IMR-90 (cell line): ENCODE results near the gene GINS3. TPM values are rescaled to one million over a fixed set of nuclear protein-coding genes. Genes with fewer than 3 reads are reported as not detected.

Source experiments
- ATAC-seq: fragments of 200-7000 bp; cut with Tn5 transposase; 2 replicates; pipeline ENCODE4 v1.9.1; 2020; ENCODE audit warnings: low read depth, mild to moderate bottlenecking, moderate library complexity
- BruUV-seq: library from RNA; stranded (reverse); fragments of 400-500 nt; replicated peaks from 2 replicates; lab custom pipeline; 2021; lab: Mats Ljungman, UMichigan
- CTCF ChIA-PET: fragments of 300-600 bp; formaldehyde crosslinking; extraction: SDS; loops from one replicate; lab custom pipeline; 2021; ENCODE audit warnings: antibody characterized with exemption; lab: Yijun Ruan, JAX
- POLR2A ChIA-PET: fragments of 300-600 bp; sonication (Branson Sonifier 250); formaldehyde crosslinking; loops from one replicate; lab custom pipeline; 2022; ENCODE audit warnings: antibody characterized with exemption; ENCODE audit not compliant: unreplicated experiment; lab: Charles Lee
- DNase-seq: peaks from one replicate; pipeline ENCODE4 v3.0.0; 2013
- H2AFZ ChIP-seq: replicated peaks from 2 replicates; pipeline ENCODE3; 2013; ENCODE audit warnings: low read length, mild to moderate bottlenecking; ENCODE audit not compliant: poor library complexity
- H2AK5ac ChIP-seq: 2 replicates; pipeline ENCODE4 v1.6.1; 2013; ENCODE audit warnings: low read depth, low read length, inconsistent platforms
- H2AK9ac ChIP-seq: replicated peaks from 2 replicates; pipeline ENCODE3; 2013; ENCODE audit warnings: mild to moderate bottlenecking, low read depth, low read length, moderate library complexity; ENCODE audit not compliant: poor library complexity
- H2BK120ac ChIP-seq: 2 replicates; pipeline ENCODE4 v1.6.1; 2013; ENCODE audit warnings: low read depth, low read length, inconsistent platforms
- H2BK15ac ChIP-seq: 3 replicates; pipeline ENCODE4 v1.6.1; 2013; ENCODE audit warnings: low read depth, low read length, inconsistent platforms
- H2BK20ac ChIP-seq: 2 replicates; pipeline ENCODE4 v1.6.1; 2013; ENCODE audit warnings: low read depth, mild to moderate bottlenecking, inconsistent platforms, low read length, moderate library complexity
- H2BK5ac ChIP-seq: 2 replicates; pipeline ENCODE4 v1.6.1; 2013; ENCODE audit warnings: mild to moderate bottlenecking, low read depth, low read length, inconsistent platforms; ENCODE audit not compliant: poor library complexity, severe bottlenecking
- H3K14ac ChIP-seq: replicated peaks from 2 replicates; pipeline ENCODE4 v1.6.1; 2013; ENCODE audit warnings: low read depth, low read length, inconsistent platforms
- H3K18ac ChIP-seq: 2 replicates; pipeline ENCODE4 v1.6.1; 2013; ENCODE audit warnings: low read depth, low read length, control low read depth
- H3K23ac ChIP-seq: 2 replicates; pipeline ENCODE4 v1.6.1; 2013; ENCODE audit warnings: low read depth, low read length, inconsistent platforms
- H3K27ac ChIP-seq: 2 replicates; pipeline ENCODE4 v1.5.1; 2013; ENCODE audit warnings: mild to moderate bottlenecking, control low read depth, low read length; ENCODE audit not compliant: insufficient read depth
- H3K27me3 ChIP-seq: 2 replicates; pipeline ENCODE4 v1.6.1; 2013; ENCODE audit warnings: low read length; ENCODE audit not compliant: control insufficient read depth, insufficient read depth
- H3K36me3 ChIP-seq: 2 replicates; pipeline ENCODE4 v1.6.1; 2013; ENCODE audit warnings: low read length, mixed read lengths; ENCODE audit not compliant: control insufficient read depth, insufficient read depth
- H3K4ac ChIP-seq: 2 replicates; pipeline ENCODE4 v1.6.1; 2013; ENCODE audit warnings: low read depth, low read length, inconsistent platforms
- H3K4me1 ChIP-seq: 2 replicates; pipeline ENCODE4 v1.6.1; 2013; ENCODE audit warnings: low read length, mixed read lengths; ENCODE audit not compliant: control insufficient read depth, insufficient read depth
- H3K4me2 ChIP-seq: 2 replicates; pipeline ENCODE4 v1.6.1; 2013; ENCODE audit warnings: low read depth, mild to moderate bottlenecking, control low read depth, low read length, moderate library complexity
- H3K4me3 ChIP-seq: 2 replicates; pipeline ENCODE4 v1.5.1; 2013; ENCODE audit warnings: low read depth, mild to moderate bottlenecking, control low read depth, low read length, moderate library complexity; ENCODE audit not compliant: insufficient read depth
- H3K56ac ChIP-seq: 2 replicates; pipeline ENCODE4 v1.6.1; 2013; ENCODE audit warnings: low read length, inconsistent platforms; ENCODE audit not compliant: insufficient read depth; ENCODE audit errors: extremely low read depth
- H3K79me1 ChIP-seq, 2 experiments: 2 replicates each; pipeline ENCODE4 v1.6.1; 2013; ENCODE audit warnings: low read length in 2 of 2, inconsistent platforms in 1 of 2, low read depth in 1 of 2
- H3K9ac ChIP-seq: 2 replicates; pipeline ENCODE4 v1.6.1; 2013; ENCODE audit warnings: low read depth, low read length, control low read depth
- H3K9me1 ChIP-seq: 2 replicates; pipeline ENCODE4 v1.6.1; 2013; ENCODE audit warnings: low read length, inconsistent platforms; ENCODE audit not compliant: insufficient read depth
- H3K9me3 ChIP-seq: 2 replicates; pipeline ENCODE4 v1.6.1; 2013; ENCODE audit warnings: low read length; ENCODE audit not compliant: control insufficient read depth, insufficient read depth
- H4K20me1 ChIP-seq: 2 replicates; pipeline ENCODE4 v1.6.1; 2013; ENCODE audit warnings: low read length, inconsistent platforms; ENCODE audit not compliant: insufficient read depth
- H4K5ac ChIP-seq: 2 replicates; pipeline ENCODE4 v1.6.1; 2013; ENCODE audit warnings: mild to moderate bottlenecking, low read depth, low read length, control low read depth
- H4K8ac ChIP-seq, 2 experiments: 2 replicates each; pipeline ENCODE4 v1.6.1; 2013; ENCODE audit warnings: low read depth in 2 of 2, low read length in 2 of 2, control low read depth in 1 of 2, inconsistent platforms in 1 of 2
- H4K91ac ChIP-seq: 2 replicates; pipeline ENCODE4 v1.6.1; 2013; ENCODE audit warnings: low read depth, low read length, inconsistent platforms; ENCODE audit not compliant: insufficient read depth
- BHLHE40 ChIP-seq: fragments of 150-350 bp; IDR thresholded peaks from 2 replicates; pipeline ENCODE4 v1.6.1; 2016; ENCODE audit warnings: mild to moderate bottlenecking, low read depth, low read length
- CEBPB ChIP-seq: IDR thresholded peaks from 2 replicates; pipeline ENCODE4 v1.6.1; 2012; ENCODE audit warnings: low read depth, low read length, improper control_type of control experiment
- CHD1 ChIP-seq: IDR thresholded peaks from 2 replicates; pipeline ENCODE4 v1.6.1; 2012; ENCODE audit warnings: low read depth, low read length, improper control_type of control experiment
- FOS ChIP-seq: fragments of 150-350 bp; IDR thresholded peaks from 2 replicates; pipeline ENCODE4 v1.6.1; 2016; ENCODE audit warnings: low read depth, low read length
- MAFK ChIP-seq: IDR thresholded peaks from 2 replicates; pipeline ENCODE4 v1.6.1; 2012; ENCODE audit warnings: low read depth, low read length, improper control_type of control experiment
- MAZ ChIP-seq: IDR thresholded peaks from 2 replicates; pipeline ENCODE4 v1.6.1; 2012; ENCODE audit warnings: low read depth, mild to moderate bottlenecking, low read length, improper control_type of control experiment, moderate library complexity, borderline replicate concordance
- MXI1 ChIP-seq: IDR thresholded peaks from 2 replicates; pipeline ENCODE4 v1.6.1; 2012; ENCODE audit warnings: low read depth, mild to moderate bottlenecking, low read length, moderate library complexity, borderline replicate concordance
- NFE2L2 ChIP-seq: fragments of 150-350 bp; IDR thresholded peaks from 2 replicates; pipeline ENCODE4 v1.6.1; 2016; ENCODE audit warnings: low read depth, mild to moderate bottlenecking, low read length
- POLR2A ChIP-seq: IDR thresholded peaks from 2 replicates; pipeline ENCODE4 v1.6.1; 2012; ENCODE audit warnings: mild to moderate bottlenecking, low read depth, low read length
- RAD21 ChIP-seq: IDR thresholded peaks from 2 replicates; pipeline ENCODE4 v1.6.1; 2012; ENCODE audit warnings: low read length, improper control_type of control experiment
- RCOR1 ChIP-seq: IDR thresholded peaks from 2 replicates; pipeline ENCODE4 v1.6.1; 2012; ENCODE audit warnings: mild to moderate bottlenecking, low read length, improper control_type of control experiment; ENCODE audit not compliant: insufficient replicate concordance
- RFX5 ChIP-seq: IDR thresholded peaks from 2 replicates; pipeline ENCODE4 v1.8.0; 2012; ENCODE audit warnings: low read depth, mild to moderate bottlenecking, low read length, moderate library complexity
- SMC3 ChIP-seq: fragments of 150-350 bp; IDR thresholded peaks from 2 replicates; pipeline ENCODE4 v1.6.1; 2016; ENCODE audit warnings: low read depth, mild to moderate bottlenecking, antibody characterized with exemption, low read length, moderate library complexity
- WGBS, 2 experiments: methylation state at CpG; one replicate each; pipeline versions ENCODE4 v1.1.5 to v1.1.7; 2013; ENCODE audit warnings: missing lambda C conversion rate in 2 of 2; ENCODE audit not compliant: insufficient read length in 1 of 2; ENCODE audit errors: extremely low coverage in 2 of 2; 5-methylcytosine and 5-hydroxymethylcytosine counted together
- dilution Hi-C: fragments of 300-500 bp; cut with HindIII; formaldehyde crosslinking; loops from one replicate; pipeline ENCODE4 v1.14.3; 2018; ENCODE audit warnings: low sequenced_read_pairs; ENCODE audit not compliant: unreplicated experiment
- in situ Hi-C: fragments of 300-500 bp; cut with MboI; formaldehyde crosslinking; loops from 3 replicates; pipeline ENCODE4 v1.14.3; 2019; ENCODE audit warnings: low sequenced_read_pairs, inconsistent platforms, mixed read lengths
- intact Hi-C: fragments of 100-400 bp; cut with micrococcal nuclease; formaldehyde crosslinking; loops from 2 replicates; pipeline ENCODE4 v1.10.0; 2022
- polyA plus RNA-seq, 3 experiments: library from polyadenylated mRNA; depleted of rRNA; stranded (reverse); fragments of >200 nt; gene quantifications; 2 replicates each; pipeline ENCODE4 v1.2.3, GENCODE V29; 2012; ENCODE audit warnings: low replicate concordance in 1 of 3
- total RNA-seq: library from RNA; depleted of rRNA; stranded (reverse); fragments of >200 nt; gene quantifications from 2 replicates; pipeline ENCODE4 v1.2.3, GENCODE V29; 2012
- TF ChIP-seq, protein P1 (sequence below): conservative IDR thresholded peaks from 2 replicates; pipeline ENCODE4 v1.5.1; 2012; ENCODE audit warnings: mild to moderate bottlenecking, low read depth, low read length, improper control_type of control experiment
- TF ChIP-seq, protein P2 (sequence below): fragments of 150-350 bp; IDR thresholded peaks from 2 replicates; pipeline ENCODE4 v1.6.1; 2017; ENCODE audit warnings: mild to moderate bottlenecking, antibody characterized with exemption, low read length, low read depth
- TF ChIP-seq, protein P3 (sequence below): fragments of 150-350 bp; IDR thresholded peaks from 2 replicates; pipeline ENCODE4 v1.6.1; 2016; ENCODE audit warnings: low read depth, mild to moderate bottlenecking, low read length, moderate library complexity, borderline replicate concordance

GINS3 gene
- total and polyA plus RNA-seq, 2 of the 4 experiments (the other 2 are of a cell fraction): 5.2 to 5.4 TPM

DNA sequence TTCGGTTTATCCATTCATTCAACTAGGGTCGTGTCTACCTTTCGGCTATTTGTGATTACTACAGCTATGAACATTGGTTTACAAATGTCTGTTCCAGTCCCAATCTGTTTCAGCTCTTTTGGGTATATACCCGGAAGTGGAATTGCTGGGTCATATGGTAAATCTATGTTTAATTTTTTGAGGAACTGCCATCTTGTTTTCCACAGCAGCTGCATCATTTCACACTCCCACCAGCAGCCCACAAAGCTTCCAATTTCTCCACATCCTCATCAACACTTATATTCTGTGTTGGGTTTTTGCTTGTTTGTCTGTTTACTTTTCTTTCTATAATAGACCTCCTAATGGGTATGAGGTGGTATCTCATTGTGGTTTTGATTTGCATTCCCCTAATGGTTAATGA, 48.7 kb upstream of the GINS3 start:
- no TSS peak for BruUV-seq
- dilution Hi-C loops (no loop called here), intact Hi-C loops (no loop called here), in situ Hi-C loops (loop anchor here (10.0 kb wide), 1 partner anchor 411 kb away; no protein-coding TSS in a partner anchor)
- Histone ChIP-seq H2AFZ (no peak overlapping the region), H3K4me2 (no peak overlapping the region), H3K23ac (no peak overlapping the region), H3K9me3 (no peaks in the 10 kb centered on the region), H3K9me1 (no peaks in the 10 kb centered on the region), H4K91ac (no peak overlapping the region), H2BK120ac (no peak overlapping the region), H2AK5ac (no peak overlapping the region), H3K27me3 (peaks cover 8% of the 10 kb centered on the region), H2AK9ac (no peak overlapping the region), H3K18ac (no peak overlapping the region), H3K36me3 (no peaks in the 10 kb centered on the region), H2BK5ac (no peak overlapping the region), H2BK15ac (no peak overlapping the region), H3K4me3 (no peak overlapping the region), H3K4me1 (no peaks in the 10 kb centered on the region), H3K27ac (no peak overlapping the region), H4K20me1 (no peaks in the 10 kb centered on the region), H3K79me1 (no peaks in the 10 kb centered on the region), H3K9ac (no peak overlapping the region), H2BK20ac (no peak overlapping the region), H3K14ac (no peak overlapping the region), H3K4ac (no peak overlapping the region), H4K8ac (no peak overlapping the region), H4K5ac (no peak overlapping the region), H3K56ac (no peak overlapping the region)
- TF ChIP-seq CHD1 (no peak), CEBPB (no peak), MAFK (no peak), BHLHE40 (no peak), MAZ (no peak), RCOR1 (no peak), POLR2A (no peak), FOS (no peak), SMC3 (no peak), NFE2L2 (no peak), RAD21 (no peak), RFX5 (no peak), MXI1 (no peak)
- TF ChIP-seq, protein P1, sequence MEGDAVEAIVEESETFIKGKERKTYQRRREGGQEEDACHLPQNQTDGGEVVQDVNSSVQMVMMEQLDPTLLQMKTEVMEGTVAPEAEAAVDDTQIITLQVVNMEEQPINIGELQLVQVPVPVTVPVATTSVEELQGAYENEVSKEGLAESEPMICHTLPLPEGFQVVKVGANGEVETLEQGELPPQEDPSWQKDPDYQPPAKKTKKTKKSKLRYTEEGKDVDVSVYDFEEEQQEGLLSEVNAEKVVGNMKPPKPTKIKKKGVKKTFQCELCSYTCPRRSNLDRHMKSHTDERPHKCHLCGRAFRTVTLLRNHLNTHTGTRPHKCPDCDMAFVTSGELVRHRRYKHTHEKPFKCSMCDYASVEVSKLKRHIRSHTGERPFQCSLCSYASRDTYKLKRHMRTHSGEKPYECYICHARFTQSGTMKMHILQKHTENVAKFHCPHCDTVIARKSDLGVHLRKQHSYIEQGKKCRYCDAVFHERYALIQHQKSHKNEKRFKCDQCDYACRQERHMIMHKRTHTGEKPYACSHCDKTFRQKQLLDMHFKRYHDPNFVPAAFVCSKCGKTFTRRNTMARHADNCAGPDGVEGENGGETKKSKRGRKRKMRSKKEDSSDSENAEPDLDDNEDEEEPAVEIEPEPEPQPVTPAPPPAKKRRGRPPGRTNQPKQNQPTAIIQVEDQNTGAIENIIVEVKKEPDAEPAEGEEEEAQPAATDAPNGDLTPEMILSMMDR: no peak
- TF ChIP-seq, protein P2, sequence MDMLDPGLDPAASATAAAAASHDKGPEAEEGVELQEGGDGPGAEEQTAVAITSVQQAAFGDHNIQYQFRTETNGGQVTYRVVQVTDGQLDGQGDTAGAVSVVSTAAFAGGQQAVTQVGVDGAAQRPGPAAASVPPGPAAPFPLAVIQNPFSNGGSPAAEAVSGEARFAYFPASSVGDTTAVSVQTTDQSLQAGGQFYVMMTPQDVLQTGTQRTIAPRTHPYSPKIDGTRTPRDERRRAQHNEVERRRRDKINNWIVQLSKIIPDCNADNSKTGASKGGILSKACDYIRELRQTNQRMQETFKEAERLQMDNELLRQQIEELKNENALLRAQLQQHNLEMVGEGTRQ: no peak
- TF ChIP-seq, protein P3, sequence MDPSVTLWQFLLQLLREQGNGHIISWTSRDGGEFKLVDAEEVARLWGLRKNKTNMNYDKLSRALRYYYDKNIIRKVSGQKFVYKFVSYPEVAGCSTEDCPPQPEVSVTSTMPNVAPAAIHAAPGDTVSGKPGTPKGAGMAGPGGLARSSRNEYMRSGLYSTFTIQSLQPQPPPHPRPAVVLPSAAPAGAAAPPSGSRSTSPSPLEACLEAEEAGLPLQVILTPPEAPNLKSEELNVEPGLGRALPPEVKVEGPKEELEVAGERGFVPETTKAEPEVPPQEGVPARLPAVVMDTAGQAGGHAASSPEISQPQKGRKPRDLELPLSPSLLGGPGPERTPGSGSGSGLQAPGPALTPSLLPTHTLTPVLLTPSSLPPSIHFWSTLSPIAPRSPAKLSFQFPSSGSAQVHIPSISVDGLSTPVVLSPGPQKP: no peak
- no CpG with 5 or more reads among the region's 4 CpGs for WGBS, 2 experiments
- POLR2A ChIA-PET: no interaction called here
- ATAC-seq (no peak), DNase-seq (no peak)
- CTCF ChIA-PET: interaction anchor here (0.5 kb wide), 1 partner anchor 259 kb away, joined by 3 read pairs; no protein-coding TSS in a partner anchor
